NCI-H187 (cell line): ENCODE data around the gene TBC1D1.

Experiments
- DNase-seq, 2 experiments: peaks; one replicate each; lab custom pipeline; 2025; lab: John Stamatoyannopoulos, UW

TBC1D1 gene

DNA sequence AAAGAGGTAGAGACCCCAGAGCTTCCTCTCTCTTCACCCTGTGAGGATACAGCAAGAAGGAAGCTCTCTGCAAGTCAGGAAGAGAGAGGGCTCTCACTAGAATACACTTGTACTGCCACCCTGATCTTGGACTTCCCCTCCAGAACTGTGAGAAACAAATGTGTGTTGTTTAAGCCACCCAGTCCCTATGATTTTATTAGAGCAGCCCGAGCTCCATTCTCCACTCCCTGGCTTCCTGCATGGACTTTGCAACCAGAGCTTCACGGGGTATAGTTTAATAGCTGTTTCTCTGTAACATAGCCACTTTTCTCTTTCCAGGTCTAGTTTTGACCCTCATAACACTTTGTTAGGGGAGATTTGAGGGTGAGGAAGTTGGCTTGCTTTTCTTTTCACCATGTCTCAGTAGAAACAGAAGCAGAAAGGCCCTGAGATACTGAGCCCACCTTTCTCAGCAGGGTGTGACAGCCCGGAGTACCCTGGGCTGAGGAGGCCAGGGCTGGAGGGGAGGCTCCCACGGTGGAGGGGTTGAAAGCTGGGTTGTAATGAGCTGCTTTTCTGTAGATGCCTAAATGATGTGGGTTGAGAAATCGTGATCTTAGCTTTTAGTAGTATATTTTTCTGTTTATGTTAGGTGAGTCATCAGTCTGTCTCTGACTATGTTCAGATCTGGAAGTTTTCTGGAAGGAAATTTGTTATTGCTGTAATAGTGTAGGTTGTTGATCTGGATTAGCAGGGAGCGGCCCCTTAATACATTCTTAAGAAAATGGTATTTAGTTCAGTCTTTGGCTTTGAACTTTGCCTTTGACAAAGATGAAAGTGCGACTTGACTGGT lies 187.9 kb downstream of the TBC1D1 start:
- DNase-seq = no peak

DNA sequence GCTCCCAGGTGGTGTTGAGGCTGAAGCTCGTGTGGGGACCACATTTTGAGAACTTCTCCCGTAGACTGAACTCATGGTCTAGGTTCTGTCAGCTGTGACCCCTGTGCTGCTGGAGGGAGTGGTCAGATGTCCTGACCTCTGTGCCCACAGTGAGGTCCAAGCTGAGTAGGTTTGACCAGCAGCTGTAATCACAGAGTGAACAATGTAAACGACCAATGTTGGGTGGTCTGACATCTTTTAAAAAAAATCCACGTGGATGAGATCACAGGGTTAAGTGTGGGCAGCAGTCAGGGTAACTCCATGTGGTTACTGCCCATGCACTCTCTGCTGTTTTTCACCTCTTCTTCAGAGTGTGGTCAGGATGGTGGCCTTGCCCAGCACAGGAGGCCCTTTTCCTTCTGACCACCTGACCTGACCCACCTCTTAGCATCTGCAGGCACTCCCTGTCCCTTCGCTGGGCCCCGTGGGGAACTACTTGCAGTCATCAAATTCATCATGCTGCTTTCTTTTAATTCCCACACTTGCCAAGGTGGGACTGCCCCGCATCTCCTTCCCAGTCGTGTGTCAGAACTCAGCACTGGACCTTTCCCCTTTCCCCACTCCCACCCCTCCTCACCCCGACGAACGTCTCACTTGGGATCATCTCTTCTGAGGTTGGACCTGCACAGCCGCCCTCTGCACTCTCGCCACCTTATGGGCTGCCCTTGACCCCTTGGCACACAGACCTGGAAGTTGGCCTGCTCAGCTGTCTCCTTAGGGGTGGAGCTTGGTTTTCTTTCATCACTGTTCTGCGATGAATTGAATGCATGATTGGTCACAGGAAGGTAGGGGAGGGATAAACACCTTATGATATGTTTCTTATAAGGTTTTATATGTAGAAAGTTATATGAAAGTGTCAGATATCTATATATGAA lies 189.4 kb downstream of the TBC1D1 start:
- DNase-seq = no peak

DNA sequence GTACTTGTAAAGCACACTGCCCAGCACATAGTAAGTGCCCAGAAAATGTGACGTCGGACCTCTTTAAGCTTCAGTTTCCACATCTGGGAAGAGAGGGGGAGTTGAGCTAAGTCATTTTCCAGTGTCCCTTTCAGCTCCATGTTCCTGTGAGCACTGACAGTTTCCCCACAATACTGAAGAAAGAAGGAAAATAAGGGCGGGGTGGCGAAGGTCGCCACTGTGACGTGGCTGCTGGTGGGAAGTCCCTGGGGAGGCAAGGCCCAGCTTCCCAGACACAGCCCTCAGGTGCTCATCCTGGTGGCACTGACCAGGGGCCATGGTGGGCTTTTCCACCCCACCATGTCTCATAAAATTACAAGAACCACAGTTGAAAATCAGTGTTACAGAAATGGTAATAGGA lies 191.1 kb downstream of the TBC1D1 start:
- DNase-seq = no peak

- no peak for DNase-seq
Observed at GRCh38 chr4:38082424-38083385, 191.8 kb downstream of the TBC1D1 start.

- no peak for DNase-seq
Observed at GRCh38 chr4:38084877-38085711, 194.2 kb downstream of the TBC1D1 start.

GRCh38 chr4:38085751-38086150 lies 194.9 kb downstream of the TBC1D1 start:
- DNase-seq = no peak

- no peak for DNase-seq
Observed at GRCh38 chr4:38086151-38086848, 195.4 kb downstream of the TBC1D1 start.

GRCh38 chr4:38086849-38087226 lies 196.0 kb downstream of the TBC1D1 start:
- no peak for DNase-seq

DNA sequence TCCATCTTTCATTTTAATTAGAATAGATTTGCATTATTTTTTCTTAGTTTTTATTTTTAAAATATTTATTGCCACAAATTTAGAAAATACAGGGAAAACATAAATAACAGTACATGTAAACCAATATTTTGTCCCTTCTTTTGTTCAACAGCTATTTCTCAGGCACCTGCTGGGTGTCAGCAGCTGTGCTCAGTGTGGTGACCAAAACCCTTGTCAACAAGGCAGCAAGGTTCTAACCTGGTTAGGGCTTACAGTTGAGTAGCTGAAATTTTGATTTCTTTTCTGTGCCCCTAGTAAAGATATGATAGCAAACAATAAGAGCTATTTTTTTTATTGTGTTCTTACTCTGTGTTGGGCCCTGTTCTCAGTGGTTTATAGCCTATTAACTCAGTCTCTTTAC lies 197.4 kb downstream of the TBC1D1 start:
- no peak for DNase-seq

DNA sequence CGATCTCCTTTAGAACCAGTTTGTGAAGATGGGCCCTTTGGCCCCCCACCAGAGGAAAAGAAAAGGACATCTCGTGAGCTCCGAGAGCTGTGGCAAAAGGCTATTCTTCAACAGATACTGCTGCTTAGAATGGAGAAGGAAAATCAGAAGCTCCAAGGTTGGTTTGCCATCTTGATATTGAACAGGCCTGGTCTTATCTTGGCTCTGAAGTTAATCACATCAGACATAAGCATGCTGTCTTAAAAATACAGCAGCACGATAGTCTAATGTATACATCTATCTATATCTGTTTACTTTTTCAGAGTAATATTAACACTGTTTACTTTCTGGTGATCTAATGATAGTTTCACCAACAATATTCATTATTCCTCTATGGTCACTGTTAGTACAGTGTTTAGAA lies 199.1 kb downstream of the TBC1D1 start:
- DNase-seq = no peak

GRCh38 chr4:38090455-38091246 lies 199.8 kb downstream of the TBC1D1 start:
- DNase-seq = no peak

DNA sequence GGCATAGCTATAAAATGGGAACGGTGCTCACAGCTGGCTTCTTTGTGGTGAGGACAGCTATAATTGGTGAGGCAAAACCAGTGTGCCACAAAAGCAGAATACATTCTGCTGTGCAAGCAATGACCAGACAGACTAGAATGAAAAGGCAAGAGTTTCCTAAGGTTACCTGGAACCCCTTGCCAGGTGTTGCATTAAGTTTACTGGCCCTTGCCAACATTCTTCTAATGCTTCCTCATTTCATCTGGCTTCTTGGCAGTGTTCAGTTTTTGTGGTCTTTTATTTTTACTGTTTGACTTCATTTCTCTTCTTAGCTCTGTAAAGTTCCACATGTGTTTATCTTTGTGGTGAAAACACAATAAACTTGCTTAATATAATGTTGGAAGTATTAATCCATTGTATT lies 200.8 kb downstream of the TBC1D1 start:
- DNase-seq = no peak

DNA sequence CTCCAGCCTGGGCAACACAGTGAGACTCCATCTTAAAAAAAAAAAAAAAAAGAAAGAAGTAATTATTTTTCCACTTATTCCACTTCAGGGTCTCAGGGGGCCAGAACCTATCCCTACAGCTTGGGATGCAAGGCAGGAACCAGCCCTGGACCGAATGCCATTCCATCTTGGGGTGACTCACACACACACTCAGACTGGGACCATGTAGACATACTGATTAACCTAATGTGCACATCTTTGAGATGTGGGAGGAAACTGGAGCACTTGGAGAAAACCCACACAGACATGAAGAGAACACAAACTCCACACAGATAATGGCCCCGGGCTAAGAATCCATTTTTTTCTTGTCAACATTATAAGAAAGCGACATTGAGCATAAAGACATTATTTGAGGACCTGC lies 201.8 kb downstream of the TBC1D1 start:
- DNase-seq = no peak

GRCh38 chr4:38094419-38094818 lies 203.5 kb downstream of the TBC1D1 start:
- no peak for DNase-seq

- no peak for DNase-seq
Observed at GRCh38 chr4:38095691-38096090, 204.8 kb downstream of the TBC1D1 start.

- no peak for DNase-seq
Observed at GRCh38 chr4:38097818-38098217, 206.9 kb downstream of the TBC1D1 start.

DNA sequence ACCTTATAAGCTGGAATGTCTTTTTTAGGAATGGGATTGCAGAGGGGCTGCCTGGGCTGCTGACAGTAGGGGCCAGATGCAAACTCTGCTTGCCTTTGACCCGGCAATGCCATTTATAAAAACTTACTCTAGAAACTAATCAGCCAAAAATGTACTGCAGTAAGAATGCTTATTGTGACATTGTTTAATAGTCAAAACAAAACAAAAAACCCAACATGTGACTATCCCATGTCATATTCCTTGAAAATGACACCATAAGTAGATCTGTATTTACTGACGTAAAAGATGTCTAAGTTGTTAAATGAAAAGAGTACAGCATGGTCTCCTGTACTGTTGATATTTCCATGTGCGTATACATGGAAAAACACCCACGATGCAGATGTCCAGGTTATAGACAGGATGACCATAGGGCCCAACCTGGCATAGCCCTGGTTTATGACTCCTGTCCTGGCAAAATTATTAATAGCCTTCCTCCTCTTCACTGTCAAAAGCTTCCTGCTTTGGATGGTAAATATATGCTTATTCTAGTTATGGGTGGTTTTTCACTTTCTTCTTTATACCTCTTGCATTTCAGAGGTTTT lies 208.2 kb downstream of the TBC1D1 start:
- DNase-seq = no peak

- DNase-seq = no peak
Observed at GRCh38 chr4:38099908-38100407, 209.1 kb downstream of the TBC1D1 start.
